Esophagus (tissue), 2 donors: ENCODE measurements around the gene METTL24. TPM values are rescaled to one million over a fixed set of nuclear protein-coding genes. Genes with fewer than 3 reads are reported as not detected.
"Not testable (repeated sequence)": the region's sequence is repeated elsewhere in the genome, so short reads cannot be mapped to it uniquely, and the experiment has no call there.

Experiments
- H3K27ac ChIP-seq, 2 donors: one replicate each; pipeline ENCODE4 v1.5.1; 2013; ENCODE audit warnings: low read depth in 2 of 2, mild to moderate bottlenecking in 2 of 2, inconsistent platforms in 1 of 2, low read length in 1 of 2, moderate library complexity in 1 of 2
- H3K27me3 ChIP-seq, 2 donors: one replicate each; pipeline ENCODE4 v1.6.1; 2013; ENCODE audit warnings: low read length in 2 of 2, control low read depth in 1 of 2, mild to moderate bottlenecking in 1 of 2; ENCODE audit not compliant: insufficient read depth in 2 of 2, control insufficient read depth in 1 of 2
- H3K36me3 ChIP-seq, 2 donors: one replicate each; pipeline ENCODE4 v1.6.1; 2013; ENCODE audit warnings: low read length in 1 of 2; ENCODE audit not compliant: control insufficient read depth in 2 of 2, insufficient read depth in 2 of 2
- H3K4me1 ChIP-seq, 2 donors: one replicate each; pipeline ENCODE4 v1.6.1; 2013; ENCODE audit warnings: low read length in 1 of 2; ENCODE audit not compliant: control insufficient read depth in 2 of 2, insufficient read depth in 2 of 2
- H3K4me3 ChIP-seq, 2 donors: one replicate each; pipeline ENCODE4 v1.5.1; 2013; ENCODE audit warnings: low read length in 2 of 2, mild to moderate bottlenecking in 2 of 2, low read depth in 1 of 2, moderate library complexity in 1 of 2
- H3K9me3 ChIP-seq, 2 donors: one replicate each; pipeline ENCODE4 v1.6.1; 2013; ENCODE audit warnings: mild to moderate bottlenecking in 2 of 2, low read depth in 1 of 2, low read length in 1 of 2, moderate library complexity in 1 of 2; ENCODE audit not compliant: control insufficient read depth in 2 of 2, insufficient read depth in 1 of 2
- WGBS, 2 donors: extraction: QIAGEN DNeasy Blood & Tissue Kit; methylation state at CpG; one replicate each; pipeline ENCODE4 v1.1.7; 2013; 5-methylcytosine and 5-hydroxymethylcytosine counted together
- polyA plus RNA-seq, 2 donors: library from polyadenylated mRNA; stranded (reverse); fragments of 200-250 nt; gene quantifications; one replicate each; pipeline ENCODE4 v1.2.3, GENCODE V29; 2013
- donor health status: healthy with polysubstance abuse.
- donor health status: Bipolar disorder and iron deficiency.

The METTL24 gene
- polyA plus RNA-seq, 2 donors, result 0.14 to 0.34 TPM

DNA sequence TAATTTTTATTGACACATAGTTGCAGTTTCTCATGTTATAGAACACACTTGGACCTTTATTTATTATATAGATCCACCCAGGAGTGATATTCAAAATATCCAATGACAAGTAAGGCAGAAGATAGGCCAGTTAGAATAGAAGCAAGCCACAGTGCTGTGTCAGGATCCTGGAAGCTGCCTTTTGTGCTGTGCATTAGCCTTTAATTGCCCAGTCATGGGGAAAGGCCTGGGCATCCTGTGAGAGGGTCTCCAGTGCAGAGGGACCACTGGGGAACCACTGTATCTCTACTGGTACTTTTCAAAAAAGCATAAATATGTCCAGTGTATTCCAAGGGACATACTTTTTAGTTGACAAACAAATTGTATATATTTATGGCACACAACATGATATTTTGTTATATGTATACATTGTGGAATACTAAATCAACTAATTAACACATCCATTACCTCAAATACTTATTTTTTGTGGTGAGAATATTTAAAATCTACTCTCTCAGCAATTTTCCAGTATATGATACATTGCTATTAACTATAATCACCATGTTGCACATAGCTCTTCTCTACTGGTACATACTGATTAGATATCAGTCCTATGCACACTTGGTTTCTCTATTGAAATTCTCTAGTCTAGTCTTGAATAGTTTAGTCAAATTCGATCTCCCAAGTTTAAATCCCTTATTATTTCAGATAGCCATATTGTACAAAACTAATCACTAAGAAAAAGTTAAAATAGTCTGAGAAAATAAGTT, 118.4 kb downstream of the METTL24 start:
- Histone ChIP-seq H3K27me3 (no peaks in the 10 kb centered on the region), H3K36me3 (peaks cover 0 to 2% of the 10 kb centered on the region in 2 donors), H3K4me3 (no peak overlapping the region), H3K4me1 (no peaks in the 10 kb centered on the region), H3K27ac (no peak overlapping the region), H3K9me3 (no peaks in the 10 kb centered on the region)
- 96 to 98% methylated on average over 1 of the region's 1 CpG for WGBS, 2 donors

DNA sequence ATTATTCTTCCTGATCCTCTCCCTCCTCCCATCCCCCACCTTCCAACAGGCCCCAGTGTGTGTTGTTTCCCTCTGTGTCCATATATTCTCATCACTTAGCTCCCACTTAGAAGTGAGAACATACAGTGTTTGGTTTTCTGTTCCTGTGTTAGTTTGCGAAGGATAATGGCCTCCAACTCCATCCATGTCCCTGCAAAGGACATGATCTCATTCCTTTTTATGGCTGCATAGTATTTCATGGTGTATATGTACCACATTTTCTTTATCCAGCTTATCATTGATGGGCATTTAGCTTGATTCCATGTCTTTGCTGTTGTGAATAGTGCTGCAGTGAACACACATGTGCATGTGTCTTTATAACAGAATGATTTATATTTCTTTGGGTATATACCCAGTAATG, 122.1 kb downstream of the METTL24 start:
- H3K27ac ChIP-seq, H3K4me3 ChIP-seq, H3K27me3 ChIP-seq, H3K9me3 ChIP-seq, H3K4me1 ChIP-seq, H3K36me3 ChIP-seq: not testable (repeated sequence)
- 96 to 100% methylated on average over 1 of the region's 1 CpG for WGBS, 2 donors

DNA sequence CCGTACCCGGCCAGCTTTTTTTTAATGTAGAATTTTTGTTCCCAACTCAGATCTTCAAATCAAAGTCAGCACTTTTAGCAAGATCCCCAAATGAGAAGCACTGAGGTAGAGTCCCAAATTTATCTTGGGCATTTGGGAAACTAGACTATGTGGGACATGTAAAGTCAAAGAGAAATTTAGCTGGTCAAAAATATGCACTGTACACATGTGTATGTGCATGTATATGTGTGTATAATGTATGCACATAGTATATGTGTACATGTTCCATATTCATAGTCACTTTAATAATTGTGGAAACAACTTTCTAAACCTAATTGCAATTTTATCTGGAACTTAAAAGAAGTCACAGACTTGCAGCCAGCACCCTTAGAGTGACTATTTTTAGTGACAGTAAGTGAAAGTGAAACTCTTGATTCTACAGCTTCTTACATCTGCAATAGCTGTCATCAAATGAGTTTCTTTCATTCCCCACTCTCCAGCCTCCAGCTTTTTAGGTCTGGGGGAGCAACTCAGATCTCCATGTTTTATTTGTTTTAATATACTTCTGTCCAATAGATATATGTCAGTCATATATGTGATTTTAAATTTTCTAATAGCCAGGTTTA, 124.3 kb downstream of the METTL24 start:
- no peak overlapping the region for H3K27ac ChIP-seq
- H3K9me3 ChIP-seq, result no peaks in the 10 kb centered on the region
- H3K27me3 ChIP-seq, result no peaks in the 10 kb centered on the region
- peaks cover 0 to 2% of the 10 kb centered on the region in 2 donors for H3K36me3 ChIP-seq
- no peak overlapping the region for H3K4me3 ChIP-seq
- 92 to 94% methylated on average over 2 of the region's 2 CpGs for WGBS, 2 donors
- no peaks in the 10 kb centered on the region for H3K4me1 ChIP-seq

DNA sequence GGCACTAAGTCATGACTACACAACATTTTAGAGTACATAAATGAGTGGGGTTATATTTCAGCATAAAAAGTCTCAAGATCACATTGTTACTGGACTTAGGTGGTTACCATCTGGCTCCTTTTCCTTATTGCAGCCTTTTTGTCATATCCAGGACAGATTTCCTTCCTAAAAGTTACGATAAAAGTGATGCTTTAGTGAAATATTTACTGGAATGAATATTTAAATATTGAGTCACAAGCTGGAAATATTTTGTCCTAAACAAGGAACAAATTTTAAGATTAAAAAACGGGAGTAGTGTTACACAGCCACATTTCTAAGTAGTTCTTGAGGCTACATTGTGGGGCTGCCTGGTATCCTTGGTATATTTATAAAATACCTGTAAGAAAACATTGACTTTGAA, 125.7 kb downstream of the METTL24 start:
- Histone ChIP-seq H3K27ac (no peak overlapping the region), H3K36me3 (peaks cover 2 to 3% of the 10 kb centered on the region in 2 donors), H3K27me3 (no peaks in the 10 kb centered on the region), H3K4me3 (no peak overlapping the region), H3K4me1 (no peaks in the 10 kb centered on the region), H3K9me3 (no peaks in the 10 kb centered on the region)
- WGBS, 2 donors, result 72 to 77% methylated on average over 2 of the region's 2 CpGs

DNA sequence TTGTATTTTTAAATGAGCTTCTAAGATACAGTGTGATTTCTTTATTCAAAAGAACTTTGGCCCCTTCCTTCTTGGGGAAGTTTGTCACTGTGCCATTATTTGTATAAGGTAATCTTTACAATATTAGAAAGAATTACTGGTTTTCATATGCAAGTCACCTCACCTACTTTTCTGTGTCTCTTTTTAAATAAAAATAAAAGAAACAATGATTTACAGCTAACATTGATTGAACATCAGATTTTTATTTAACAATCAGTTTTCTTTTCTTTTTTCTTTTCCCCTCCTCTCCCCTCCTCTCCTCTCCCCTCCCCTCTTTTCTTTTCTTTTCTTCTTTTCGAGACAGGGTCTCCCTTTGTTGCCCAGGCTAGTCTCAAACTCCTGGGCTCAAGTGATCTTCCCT, 131.9 kb downstream of the METTL24 start:
- 82 to 92% methylated on average over 1 of the region's 1 CpG for WGBS, 2 donors
- H3K36me3 ChIP-seq, result peaks cover 0 to 3% of the 10 kb centered on the region in 2 donors
- H3K27ac ChIP-seq, result no peak overlapping the region
- no peaks in the 10 kb centered on the region for H3K9me3 ChIP-seq
- H3K27me3 ChIP-seq, result no peaks in the 10 kb centered on the region
- H3K4me1 ChIP-seq, result no peaks in the 10 kb centered on the region
- no peak overlapping the region for H3K4me3 ChIP-seq

DNA sequence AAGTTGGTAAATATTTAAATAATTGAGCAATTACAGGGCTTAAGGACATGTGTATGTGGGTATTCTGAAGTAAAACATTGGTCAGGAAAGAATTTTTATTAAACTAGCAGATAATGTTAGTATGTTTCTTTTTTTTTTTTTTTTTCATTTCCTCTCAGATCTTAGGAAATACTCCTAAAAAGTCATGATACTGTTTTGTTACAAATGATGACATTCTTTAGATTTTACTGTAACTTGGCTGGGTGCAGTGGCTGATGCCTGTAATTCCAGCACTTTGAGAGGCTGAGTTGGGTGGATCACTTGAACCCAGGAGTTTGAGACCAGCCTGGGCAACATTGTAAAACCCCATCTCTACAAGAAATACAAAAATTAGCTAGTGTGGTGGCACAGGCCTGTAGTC, 136.4 kb downstream of the METTL24 start:
- Histone ChIP-seq H3K9me3 (no peaks in the 10 kb centered on the region), H3K36me3 (no peaks in the 10 kb centered on the region), H3K4me1 (no peaks in the 10 kb centered on the region), H3K27ac (no peak overlapping the region), H3K27me3 (no peaks in the 10 kb centered on the region), H3K4me3 (no peak overlapping the region)

DNA sequence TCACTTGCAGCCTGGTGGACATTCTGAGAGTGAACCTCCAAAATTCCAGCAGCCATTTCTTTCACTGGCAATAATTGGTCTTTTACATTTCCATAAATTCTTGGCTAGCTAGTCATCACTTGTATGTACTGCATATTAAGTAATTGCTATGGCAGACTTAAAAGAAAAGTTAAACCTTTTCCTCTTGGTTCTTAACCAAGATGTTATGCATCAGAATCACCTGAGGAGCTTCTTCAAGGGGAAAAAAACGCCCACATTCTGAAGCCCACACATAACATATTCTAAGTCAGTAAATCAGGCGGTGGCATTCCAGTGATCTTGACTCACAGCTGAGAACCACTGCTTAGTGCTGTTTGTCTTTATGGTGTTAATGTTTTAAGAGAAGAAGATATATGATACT, 140.9 kb downstream of the METTL24 start:
- WGBS, 2 donors, result 80 to 83% methylated on average over 2 of the region's 2 CpGs
- no peaks in the 10 kb centered on the region for H3K4me1 ChIP-seq
- no peak overlapping the region for H3K4me3 ChIP-seq
- peaks cover 7 to 9% of the 10 kb centered on the region in 2 donors for H3K36me3 ChIP-seq
- H3K27me3 ChIP-seq, result no peaks in the 10 kb centered on the region
- no peaks in the 10 kb centered on the region for H3K9me3 ChIP-seq
- H3K27ac ChIP-seq, result no peak overlapping the region

DNA sequence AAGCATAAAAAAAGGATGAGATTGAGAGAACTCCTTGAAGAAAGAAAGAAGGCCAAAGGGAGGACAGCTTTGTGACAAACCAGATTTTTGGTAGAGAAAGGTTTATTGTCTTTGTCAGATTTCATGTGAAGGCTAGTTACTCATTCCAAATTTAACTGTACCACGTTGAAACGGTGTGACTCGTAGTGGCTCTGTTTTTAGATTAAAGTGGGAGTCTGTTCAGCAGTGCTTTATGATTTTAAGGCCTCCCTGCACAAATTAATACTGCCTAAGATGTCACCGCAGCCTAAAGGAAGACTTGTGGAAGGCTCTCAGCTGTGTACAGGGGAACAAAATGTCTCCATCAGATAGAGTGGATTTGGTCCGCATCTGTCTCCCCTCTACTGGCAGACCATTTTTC, 142.0 kb downstream of the METTL24 start:
- no peaks in the 10 kb centered on the region for H3K9me3 ChIP-seq
- peaks cover 7 to 12% of the 10 kb centered on the region in 2 donors for H3K36me3 ChIP-seq

DNA sequence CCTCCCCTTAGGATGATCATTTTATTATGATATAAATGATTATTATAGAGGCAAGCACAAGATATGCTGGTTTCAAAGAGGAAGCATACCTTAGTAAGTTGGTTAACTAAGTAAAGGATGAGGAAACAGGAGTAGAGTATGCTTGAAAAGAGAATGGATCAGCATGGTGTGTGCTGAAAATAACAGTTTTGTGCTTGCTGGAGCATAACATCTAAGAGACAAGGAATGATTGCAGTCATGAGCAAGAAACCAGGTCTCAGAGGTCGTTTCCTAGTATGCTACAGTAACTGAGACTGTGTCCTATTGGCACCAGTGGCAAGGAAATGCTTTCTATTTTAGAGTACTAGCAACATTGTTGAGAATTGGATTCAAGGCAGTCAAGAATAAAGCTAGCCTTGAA, 143.8 kb downstream of the METTL24 start:
- H3K4me1 ChIP-seq, result no peaks in the 10 kb centered on the region
- H3K27me3 ChIP-seq, result no peaks in the 10 kb centered on the region
- no peak overlapping the region for H3K27ac ChIP-seq
- H3K36me3 ChIP-seq, result peaks cover 7 to 12% of the 10 kb centered on the region in 2 donors
- no peaks in the 10 kb centered on the region for H3K9me3 ChIP-seq
- no peak overlapping the region for H3K4me3 ChIP-seq
- WGBS, 2 donors, result 61 to 64% methylated on average over 1 of the region's 1 CpG

More for the DNA sequence above, 142.0 kb downstream of the METTL24 start:
- no peak overlapping the region for H3K27ac ChIP-seq
- no peak overlapping the region for H3K4me3 ChIP-seq
- H3K27me3 ChIP-seq, result no peaks in the 10 kb centered on the region
- 88% methylated on average over 5 of the region's 5 CpGs for WGBS, 2 donors
- H3K4me1 ChIP-seq, result no peaks in the 10 kb centered on the region

DNA sequence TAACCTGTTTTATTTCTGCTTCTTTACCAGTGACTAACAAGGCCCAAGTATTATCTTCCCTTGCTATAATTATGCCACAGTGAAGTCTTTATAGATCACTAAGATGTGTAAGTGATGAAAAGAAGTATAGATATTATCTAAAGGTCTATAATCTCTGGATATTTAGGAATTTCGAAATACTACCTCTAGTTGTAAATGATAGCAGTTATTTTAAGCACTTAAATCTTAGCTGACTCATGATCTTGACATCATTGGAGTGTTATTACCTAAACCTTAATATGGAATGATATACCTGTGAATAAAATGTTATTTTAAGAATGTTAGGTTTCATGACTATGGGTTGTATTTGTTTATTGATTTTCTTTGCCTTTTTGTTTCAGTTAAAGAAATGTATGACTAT, 146.4 kb downstream of the METTL24 start:
- WGBS, 2 donors, result 95% methylated on average over 1 of the region's 1 CpG
- peaks cover 7 to 12% of the 10 kb centered on the region in 2 donors for H3K36me3 ChIP-seq
- no peaks in the 10 kb centered on the region for H3K4me1 ChIP-seq
- no peaks in the 10 kb centered on the region for H3K9me3 ChIP-seq
- no peak overlapping the region for H3K4me3 ChIP-seq
- no peaks in the 10 kb centered on the region for H3K27me3 ChIP-seq
- no peak overlapping the region for H3K27ac ChIP-seq
